GM19099 (cell line): ENCODE results near the gene SAMD4A.

Source experiments
- POLR2A ChIP-seq: IDR thresholded peaks from 3 replicates; pipeline ENCODE4 v1.6.1; 2011; ENCODE audit warnings: low read depth; ENCODE audit not compliant: insufficient read length; ENCODE audit errors: extremely low read depth

SAMD4A gene

DNA sequence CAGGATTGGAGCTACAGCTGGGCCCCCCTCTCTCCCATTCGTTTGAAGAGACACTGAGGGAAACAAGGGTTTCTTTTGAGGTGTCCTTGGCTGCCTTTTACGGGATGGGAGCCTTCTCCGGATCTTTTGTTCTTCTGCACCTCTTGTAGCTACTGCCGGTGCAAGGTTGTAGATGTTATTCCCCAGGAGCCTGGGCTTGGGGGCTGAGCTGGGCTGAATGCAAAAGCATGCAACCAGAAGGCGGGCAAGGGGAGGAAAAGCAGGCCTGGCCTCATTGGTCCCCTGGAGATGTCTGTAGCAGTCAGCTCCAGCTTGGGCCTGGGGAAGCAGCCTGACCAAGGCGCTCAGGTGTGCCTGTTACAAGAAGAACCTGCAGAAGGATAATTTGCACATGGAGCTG, 225.4 kb downstream of the SAMD4A start:
- no peak for TF ChIP-seq POLR2A

DNA sequence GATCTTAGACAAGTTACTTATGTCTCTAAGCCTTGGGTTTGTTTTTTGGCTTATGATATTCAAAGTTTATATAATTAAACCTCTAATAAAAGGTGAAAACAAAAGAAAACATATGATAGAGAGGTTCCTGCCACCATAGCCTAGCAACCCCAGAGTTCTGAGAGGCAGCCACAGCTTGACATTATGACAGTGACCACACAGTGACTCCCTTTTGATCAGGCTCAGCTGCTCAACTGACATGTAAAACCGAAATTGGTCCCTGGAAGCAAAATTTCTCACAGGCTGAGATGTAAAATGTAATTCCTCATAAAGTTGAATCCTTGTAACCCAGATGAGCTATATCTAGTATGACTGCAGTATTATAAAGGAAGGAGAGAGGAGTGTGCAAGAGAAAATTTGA, 227.2 kb downstream of the SAMD4A start:
- no peak for TF ChIP-seq POLR2A

DNA sequence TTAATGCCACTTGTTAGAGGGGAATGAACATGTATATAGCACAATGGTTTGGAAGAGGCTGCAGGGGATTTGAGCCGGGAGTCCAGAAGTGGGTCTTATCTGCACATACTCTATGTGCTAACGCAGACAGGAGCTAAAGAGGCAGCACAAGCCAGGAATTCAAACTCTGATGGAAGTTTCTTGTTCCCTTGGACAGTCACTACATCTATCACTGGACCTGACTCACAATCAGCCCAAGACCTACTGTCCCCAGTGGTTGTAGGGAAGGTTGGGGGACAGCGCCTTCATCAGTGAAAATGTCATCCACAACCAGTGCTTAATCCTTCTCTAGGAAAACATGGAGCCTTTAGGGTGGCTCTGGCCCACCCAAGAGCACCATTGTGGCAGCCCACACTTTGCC, 227.9 kb downstream of the SAMD4A start:
- no peak for TF ChIP-seq POLR2A

DNA sequence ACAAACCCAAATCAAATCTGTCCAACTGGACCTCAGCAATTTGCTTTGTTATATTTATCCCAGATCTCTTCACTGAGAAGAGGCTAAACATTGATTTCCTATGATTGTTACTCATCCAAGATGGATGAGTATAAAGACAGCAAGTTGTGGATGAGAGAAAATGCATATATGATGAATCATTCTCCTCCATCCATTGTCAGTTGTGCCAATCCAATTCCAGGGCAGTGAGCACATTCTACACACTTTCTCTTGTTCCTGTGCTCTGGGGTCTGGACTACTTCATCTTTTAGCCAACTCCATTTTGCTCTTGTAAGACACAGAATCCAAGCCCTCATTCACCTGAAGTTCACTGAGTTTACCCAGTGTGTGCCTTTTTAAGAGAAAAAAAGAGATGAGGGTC, 230.0 kb downstream of the SAMD4A start:
- TF ChIP-seq POLR2A: no peak

DNA sequence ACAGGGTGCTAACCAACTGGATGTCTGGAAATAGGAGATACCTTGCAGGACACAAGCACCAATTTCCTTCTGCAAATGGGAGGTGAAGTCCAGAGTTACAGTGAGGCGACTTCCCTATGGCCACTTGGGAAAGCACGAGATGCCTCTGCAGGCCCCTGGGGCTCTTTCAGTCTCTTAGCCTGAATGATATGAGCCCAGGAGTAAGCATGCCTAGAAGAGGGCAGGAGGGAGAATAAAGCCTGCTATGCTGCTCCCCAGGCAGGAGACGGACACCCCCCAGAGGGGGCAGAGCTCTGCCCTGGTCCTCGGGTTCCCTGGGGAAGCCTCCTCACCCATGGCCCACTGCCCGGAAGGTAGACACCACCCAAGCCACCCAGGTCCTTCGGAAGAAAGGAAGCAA, 230.6 kb downstream of the SAMD4A start:
- no peak for TF ChIP-seq POLR2A

DNA sequence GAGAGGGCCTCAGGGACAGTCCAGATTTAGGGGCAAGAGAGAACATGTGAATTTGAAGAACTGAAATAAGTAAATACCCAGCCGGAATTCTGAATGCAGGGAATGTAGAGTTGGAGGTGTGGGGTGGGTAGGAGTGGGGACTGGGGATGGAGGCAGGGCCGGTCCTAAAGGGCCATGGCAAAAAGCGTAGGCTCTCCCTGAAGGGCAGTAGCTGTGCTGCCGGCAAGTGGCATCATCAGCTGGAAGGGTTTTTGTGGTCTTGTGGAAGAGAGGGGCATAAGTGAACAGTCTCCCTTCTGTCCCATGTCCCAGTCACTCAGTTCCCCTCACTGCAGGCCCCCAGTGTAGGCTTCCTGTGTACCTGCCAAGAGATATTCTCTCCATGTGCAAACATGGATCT, 231.1 kb downstream of the SAMD4A start:
- no peak for TF ChIP-seq POLR2A

DNA sequence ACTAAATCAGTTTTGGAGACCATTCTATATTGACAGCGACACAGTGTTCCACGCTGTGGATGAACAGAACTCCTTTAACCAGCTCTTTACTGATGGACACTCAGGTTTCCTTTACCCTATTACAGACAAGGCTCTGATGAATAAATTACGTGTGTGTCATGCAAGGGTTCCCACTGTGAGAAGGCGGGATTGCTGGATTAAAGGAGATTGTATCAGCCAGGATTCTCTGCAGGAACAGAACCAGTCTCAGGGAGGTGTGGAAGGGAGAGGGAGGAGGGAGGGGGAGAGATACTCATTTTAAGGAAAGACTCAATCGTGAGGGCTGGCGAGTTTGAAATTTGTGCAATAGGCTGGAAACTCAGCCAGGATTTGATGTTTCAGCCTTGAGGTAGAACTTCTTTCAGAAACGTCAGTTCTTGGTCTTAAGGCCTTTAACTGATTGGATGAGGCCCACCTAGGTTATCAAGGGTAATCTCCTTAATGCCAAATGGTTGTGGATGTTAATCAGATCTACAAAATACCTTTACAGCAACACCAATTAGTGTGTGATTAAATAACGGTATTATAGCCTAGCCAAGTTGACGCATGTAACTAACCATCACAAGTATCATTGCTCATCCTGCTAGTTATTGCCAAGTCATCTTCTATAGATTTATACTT, 231.7 kb downstream of the SAMD4A start:
- no peak for TF ChIP-seq POLR2A

DNA sequence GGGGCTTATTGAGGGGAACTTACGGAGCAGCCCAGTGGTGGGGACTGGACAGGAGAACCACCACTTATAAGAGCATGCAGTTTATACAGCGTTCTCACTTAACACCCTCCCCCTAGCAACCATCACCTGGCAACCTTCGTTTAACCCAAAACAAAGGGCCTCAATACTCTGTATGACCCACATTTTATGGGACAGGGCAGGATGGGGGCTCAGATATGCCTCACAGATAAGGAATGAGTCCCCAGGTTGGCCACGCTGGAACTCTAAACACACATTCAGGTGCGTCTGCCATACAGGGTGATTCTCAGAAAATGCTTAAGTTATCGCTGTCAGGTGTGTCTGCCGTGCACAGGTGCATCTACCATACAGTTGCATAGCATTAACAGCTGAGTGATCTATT, 236.5 kb downstream of the SAMD4A start:
- TF ChIP-seq POLR2A: no peak

DNA sequence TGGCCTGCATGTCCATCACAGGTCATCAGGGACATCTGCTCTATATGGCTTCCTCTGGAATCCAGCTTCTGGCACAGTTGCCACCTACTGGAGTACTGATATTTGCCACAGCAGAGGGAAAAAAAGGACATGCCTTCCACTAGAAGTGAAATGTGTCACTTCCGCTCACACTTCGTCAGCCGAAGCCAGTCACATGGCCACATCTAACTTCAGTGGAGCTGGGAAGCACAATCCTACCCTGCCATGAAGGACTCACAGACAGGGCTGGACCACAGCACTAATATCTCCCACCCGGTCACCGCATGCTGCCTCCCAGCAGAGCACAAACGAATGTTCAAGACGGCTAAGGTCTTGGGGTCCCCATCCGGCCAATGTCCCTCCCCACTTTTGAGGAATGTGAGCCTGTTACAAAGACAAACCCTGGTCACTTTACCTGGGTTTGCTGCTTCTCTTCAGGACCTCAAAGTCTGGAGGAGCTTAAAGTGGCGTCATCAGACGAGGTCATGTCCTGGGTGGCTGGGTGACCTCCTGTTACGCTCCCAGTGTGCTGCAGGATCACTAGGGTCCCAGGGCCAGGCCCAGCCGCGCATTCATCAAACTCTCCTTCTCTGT, 237.1 kb downstream of the SAMD4A start:
- no peak for TF ChIP-seq POLR2A

DNA sequence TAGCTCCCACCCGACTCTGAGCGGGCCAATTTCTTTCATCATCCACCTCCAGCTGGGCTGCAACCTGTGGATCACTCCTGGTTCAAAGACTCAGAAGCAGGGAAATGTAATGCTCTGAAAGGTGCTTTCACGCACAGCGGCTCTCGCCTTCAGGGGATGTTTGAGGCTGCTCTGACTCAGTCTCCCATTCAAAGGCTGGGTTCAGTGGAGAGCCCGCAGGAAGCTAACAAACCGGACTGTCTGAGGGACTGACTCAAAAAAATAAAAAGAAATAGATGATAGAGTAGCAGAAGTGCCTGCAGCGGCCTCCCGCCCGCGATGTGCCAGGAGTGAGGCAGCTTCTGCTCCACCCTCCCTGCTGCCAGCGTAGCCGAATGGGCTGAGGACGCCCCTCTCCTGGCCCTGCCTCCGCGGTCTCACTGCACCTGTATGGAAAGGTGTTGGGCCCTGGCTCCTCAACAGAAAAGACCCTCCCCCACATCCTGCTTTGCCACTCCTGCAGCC, 237.7 kb downstream of the SAMD4A start:
- TF ChIP-seq POLR2A: no peak

DNA sequence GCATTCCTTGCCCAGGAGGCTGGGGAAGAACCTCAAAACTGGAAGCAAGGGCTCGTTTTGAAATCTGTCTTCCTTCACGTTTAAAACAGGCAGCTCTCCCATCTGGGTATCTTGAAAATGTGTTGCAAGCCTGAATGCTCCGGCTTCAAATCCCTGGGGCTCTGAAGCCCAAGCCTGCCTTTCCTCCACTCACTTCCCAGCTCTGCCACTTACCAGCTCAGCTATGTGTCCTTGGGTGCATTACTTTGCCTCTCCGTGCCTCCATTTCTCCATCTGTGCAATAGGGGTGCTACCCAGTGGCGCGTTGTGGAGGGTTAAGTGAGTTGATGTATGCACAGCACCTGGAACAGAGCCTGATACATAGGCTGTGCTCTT, 238.1 kb downstream of the SAMD4A start:
- no peak for TF ChIP-seq POLR2A

DNA sequence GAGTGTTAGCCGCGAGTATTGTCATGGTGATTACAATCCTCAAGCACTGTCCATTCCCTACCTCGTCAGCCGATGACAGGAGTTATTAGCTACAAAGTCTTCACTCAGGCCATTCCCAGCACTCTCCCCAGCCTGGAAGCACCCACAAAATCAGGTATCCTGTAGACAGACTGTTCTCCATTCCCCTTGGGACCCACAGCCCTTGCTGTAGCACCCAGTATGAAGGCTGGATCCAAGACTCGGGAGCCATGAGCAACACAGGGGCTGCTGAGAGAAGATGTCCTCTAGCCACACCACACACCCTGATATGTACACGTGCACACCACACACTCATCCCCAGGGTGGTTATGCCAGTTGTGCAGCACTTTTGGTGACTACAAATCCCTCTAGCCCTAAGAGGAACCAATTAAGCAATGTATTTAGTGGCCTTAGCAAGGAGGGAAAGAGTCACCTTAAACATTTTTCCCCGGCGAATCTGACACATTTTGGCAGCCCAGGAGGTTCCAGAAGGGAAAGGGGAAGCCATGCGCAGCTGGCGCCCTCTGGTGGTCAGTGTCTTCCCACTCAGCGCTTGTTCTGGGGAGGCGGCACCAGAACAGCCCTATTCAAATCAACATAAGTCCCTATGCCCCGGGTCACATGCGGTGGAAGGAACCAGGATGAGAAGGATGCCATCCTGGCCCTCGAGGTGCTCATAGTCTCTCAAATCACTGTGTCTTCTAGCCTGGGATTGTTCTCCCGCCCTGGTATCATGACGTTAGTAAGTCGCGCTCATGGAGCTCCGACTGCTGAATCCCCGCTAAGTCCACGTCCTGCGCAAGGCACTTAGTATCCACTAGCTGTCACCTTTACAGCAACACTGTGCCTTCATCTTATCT, 238.8 kb downstream of the SAMD4A start:
- no peak for TF ChIP-seq POLR2A

DNA sequence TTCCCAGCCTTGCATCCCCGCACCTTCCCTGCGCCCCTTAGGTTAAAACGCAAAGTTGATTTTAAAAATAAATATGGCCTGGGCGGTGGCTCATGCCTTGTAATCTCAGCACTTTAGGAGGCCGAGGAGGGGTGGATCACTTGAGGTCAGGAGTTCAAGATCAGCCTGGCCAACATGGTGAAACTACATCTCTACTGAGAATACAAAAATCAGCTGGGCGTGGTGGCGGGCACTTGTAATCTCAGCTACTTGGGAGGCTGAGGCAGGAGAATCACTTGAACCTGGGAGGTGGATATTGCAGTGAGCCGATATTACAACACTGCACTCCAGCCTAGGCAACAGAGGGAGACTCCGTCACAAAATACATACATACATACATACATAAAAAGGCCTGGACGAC, 239.7 kb downstream of the SAMD4A start:
- TF ChIP-seq POLR2A: no peak

DNA sequence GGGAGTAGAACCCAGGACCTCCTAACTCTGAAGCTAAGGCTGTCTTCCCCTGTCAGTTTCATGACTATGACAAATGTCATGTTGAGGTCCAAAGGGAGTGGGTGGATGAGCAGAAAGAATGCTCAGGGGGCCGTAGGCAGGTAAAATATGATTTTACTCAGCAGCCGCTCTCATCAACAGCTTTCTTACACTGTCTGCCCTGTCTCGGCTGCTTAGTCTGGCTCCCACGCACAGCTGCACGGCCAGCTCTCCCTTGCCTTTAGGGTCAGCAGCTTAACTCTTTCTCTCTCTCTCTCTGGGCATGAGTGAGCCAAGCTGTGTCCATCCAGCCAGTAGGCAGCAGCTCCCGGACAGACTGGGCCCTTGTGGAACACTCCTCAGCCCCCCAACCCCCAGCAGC, 240.5 kb downstream of the SAMD4A start:
- no peak for TF ChIP-seq POLR2A

DNA sequence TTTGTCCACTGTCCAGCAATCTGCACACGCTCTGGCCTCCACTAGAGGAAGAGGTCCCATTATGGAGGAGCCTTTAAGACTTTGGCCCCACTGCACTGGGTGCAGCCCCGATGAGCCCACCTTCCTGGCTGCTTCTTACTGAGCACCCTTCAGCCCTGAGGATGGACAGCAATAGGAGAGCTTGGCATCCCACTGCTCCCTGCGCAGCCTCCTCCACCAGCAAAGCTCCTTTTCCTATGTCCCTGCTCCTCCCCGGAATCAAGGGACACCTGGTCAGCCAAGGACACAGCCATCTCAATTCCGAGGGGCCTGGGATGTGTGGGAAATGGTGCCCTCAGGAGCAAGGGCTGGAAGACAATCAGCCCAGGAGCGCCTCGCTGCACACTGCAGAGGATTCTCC, 241.0 kb downstream of the SAMD4A start:
- no peak for TF ChIP-seq POLR2A
